GM18870 (cell line): ENCODE data around the gene MYEOV.

ENCODE experiments used
- ATAC-seq: cut with Tn5 transposase; IDR thresholded peaks from one replicate; pipeline ENCODE4 v1.9.1; 2021; ENCODE audit warnings: moderate library complexity; ENCODE audit not compliant: unreplicated experiment

The MYEOV gene

DNA sequence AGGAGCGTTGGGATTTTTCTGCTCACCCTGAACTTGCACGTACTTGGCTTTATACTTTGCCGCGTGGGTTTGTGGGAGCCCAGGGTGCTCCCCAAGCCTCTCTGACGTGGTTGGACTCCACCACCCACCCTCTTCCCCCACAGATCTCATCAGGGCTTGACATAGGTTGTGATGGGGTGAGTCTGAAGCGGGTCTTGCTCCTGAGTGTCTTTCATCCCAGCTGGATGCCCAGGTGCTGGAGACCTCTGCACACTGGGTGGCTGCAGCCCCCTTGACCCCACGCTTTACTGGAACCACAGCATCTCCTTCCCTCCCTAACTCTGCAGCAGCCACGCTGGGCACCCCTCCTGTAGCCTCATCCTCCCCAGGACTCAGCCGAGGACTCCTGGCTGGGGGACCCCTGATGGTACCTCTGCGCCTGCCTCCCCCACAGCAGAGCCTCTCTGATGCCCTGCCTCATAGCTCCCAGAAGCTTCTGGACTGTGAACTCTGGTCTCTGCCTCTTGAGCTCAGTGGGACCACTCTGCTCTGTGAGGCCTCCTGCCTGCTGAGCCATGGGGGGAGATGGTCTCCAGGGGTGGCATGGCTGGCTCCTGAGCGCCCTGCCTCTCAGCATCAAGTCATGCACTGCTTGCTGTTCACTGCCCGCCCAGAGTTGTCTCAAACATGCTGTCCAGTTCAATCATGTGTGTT, 45.2 kb downstream of the MYEOV start:
- no peak for ATAC-seq

DNA sequence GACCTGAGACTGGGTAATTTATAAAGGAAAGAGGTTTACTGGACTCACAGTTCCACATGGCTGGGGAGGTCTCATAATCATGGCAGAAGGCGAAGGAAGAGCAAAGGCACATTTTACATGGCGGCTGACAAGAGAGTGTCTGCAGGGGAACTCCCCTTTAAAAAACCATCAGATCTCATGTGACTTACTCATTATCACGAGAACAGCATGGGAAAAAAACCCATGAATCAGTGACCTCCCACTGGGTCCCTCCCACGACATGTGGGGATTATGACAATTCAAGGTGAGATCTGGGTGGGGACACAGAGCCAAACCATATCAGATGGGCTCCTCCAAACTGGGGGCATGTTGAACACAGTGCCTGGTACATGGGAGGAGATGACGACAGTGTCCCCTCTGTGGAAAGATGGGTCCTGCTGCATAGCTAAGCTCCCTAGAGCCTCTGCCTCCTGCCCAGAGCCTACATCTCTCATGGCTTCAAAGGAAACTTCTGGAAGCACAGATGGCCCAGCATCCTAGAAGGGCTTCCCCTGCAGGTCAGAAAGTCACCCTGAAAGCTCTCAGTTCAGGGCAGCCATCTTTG, 46.1 kb downstream of the MYEOV start:
- no peak for ATAC-seq

DNA sequence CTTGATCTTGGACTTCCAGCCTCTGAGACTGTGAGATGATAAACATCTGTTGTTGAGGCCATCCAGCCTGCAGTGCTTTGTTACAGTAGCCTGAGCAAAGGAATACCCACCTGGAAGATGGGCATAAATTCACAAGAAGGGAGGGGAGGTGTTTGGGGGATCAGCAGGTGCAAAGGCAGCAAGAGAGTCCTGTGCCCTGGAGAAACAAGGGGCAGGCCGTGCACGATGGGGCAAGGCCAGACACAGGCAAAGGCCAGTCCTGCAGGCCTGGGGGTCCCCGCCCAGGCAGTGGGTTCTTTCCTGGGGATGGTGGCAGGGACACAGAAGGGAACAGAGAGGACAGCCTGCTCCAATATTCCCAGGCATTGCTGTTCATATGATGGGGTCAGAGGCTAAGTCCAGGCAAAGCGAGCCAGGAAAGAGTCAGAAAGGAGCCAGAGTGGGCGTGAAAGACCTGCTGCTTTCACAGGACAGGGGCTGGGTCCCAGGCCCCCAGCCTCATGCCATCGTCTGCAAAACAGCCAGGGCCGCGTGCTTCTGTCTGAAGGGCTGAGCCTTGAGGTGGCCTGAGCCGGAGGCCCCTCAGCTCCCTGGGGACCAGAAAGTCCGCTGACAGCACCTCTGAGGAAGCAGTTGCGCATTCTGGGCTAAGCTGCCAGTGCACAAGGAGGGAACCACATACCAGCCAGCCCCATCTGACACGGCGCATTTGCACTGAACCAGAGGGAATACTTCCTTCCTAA, 48.8 kb downstream of the MYEOV start:
- no peak for ATAC-seq

- no peak for ATAC-seq
Measured at GRCh38 chr11:69343401-69344321, 49.7 kb downstream of the MYEOV start.

DNA sequence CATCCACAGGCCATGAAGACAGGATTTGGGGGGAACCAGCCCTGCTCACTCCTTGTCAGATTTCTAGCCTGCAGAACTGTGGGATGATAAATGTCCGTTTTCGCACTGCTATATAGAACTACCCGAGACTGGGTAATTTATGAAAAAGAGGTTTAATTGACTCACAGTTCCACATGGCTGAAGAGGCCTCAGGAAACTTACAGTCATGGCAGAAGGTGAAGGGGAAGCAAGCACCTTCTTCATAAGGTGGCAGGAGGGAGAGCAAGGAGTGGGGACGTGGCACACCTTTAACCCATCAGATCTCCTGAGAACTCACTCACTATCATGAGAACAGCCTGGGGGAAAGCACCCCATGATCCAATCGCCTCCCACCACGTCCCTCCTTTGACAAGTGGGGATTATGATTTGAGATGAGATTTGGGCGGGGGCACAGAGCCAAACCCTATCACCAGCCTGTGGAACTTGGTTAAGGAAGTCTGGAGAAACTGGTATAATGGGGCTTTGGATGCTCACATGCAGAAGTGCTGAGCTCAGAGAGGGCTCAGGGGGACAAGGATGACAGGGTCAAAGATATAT, 50.7 kb downstream of the MYEOV start:
- no peak for ATAC-seq
